Measurements from ENCODE around the gene SNTG2. TPM values are rescaled to one million over a fixed set of nuclear protein-coding genes. Genes with fewer than 3 reads are reported as not detected.

Gene SNTG2
- total RNA-seq, 1 experiment from 2014 or later, result not detected

GRCh38 chr2:1137913-1138391, 187.3 kb downstream of the SNTG2 start:
- DNase-seq (ENCODE audit: low spot score), result no peak

GRCh38 chr2:1140389-1141003, 189.8 kb downstream of the SNTG2 start:
- DNase-seq (ENCODE audit: low spot score), result peak; percentile 58

GRCh38 chr2:1141079-1141478, 190.4 kb downstream of the SNTG2 start:
- DNase-seq (ENCODE audit: low spot score), result no peak

GRCh38 chr2:1143129-1143528, 192.5 kb downstream of the SNTG2 start:
- no peak for DNase-seq (ENCODE audit: low spot score)

GRCh38 chr2:1147873-1148612, 197.4 kb downstream of the SNTG2 start:
- DNase-seq (ENCODE audit: low spot score), result no peak

GRCh38 chr2:1150724-1151511, 200.3 kb downstream of the SNTG2 start:
- DNase-seq (ENCODE audit: low spot score), result no peak

GRCh38 chr2:1152375-1152774, 201.7 kb downstream of the SNTG2 start:
- no peak for DNase-seq (ENCODE audit: low spot score)

- no peak for DNase-seq (ENCODE audit: low spot score)
Measured at GRCh38 chr2:1153920-1154319, 203.3 kb downstream of the SNTG2 start.

- DNase-seq (ENCODE audit: low spot score), result no peak
Measured at GRCh38 chr2:1154710-1155594, 204.3 kb downstream of the SNTG2 start.

- no peak for DNase-seq (ENCODE audit: low spot score)
Measured at GRCh38 chr2:1156059-1156458, 205.4 kb downstream of the SNTG2 start.

GRCh38 chr2:1156531-1156930, 205.9 kb downstream of the SNTG2 start:
- DNase-seq (ENCODE audit: low spot score), result no peak

- DNase-seq (ENCODE audit: low spot score), result no peak
Measured at GRCh38 chr2:1157107-1157506, 206.5 kb downstream of the SNTG2 start.

- no peak for DNase-seq (ENCODE audit: low spot score)
Measured at GRCh38 chr2:1159013-1159412, 208.4 kb downstream of the SNTG2 start.

- no peak for DNase-seq (ENCODE audit: low spot score)
Measured at GRCh38 chr2:1162246-1162645, 211.6 kb downstream of the SNTG2 start.

- no peak for DNase-seq (ENCODE audit: low spot score)
Measured at GRCh38 chr2:1162768-1163584, 212.3 kb downstream of the SNTG2 start.

- no peak for DNase-seq (ENCODE audit: low spot score)
Measured at GRCh38 chr2:1166976-1167375, 216.3 kb downstream of the SNTG2 start.

GRCh38 chr2:1168846-1169245, 218.2 kb downstream of the SNTG2 start:
- no peak for DNase-seq (ENCODE audit: low spot score)

- DNase-seq (ENCODE audit: low spot score), result no peak
Measured at GRCh38 chr2:1169291-1169949, 218.8 kb downstream of the SNTG2 start.

GRCh38 chr2:1170241-1170640, 219.6 kb downstream of the SNTG2 start:
- no peak for DNase-seq (ENCODE audit: low spot score)

- DNase-seq (ENCODE audit: low spot score), result no peak
Measured at GRCh38 chr2:1170711-1171110, 220.1 kb downstream of the SNTG2 start.
